HG02938 (cell line): ENCODE measurements around the gene ZNF275.
"Not testable (repeated sequence)": the region's sequence is repeated elsewhere in the genome, so short reads cannot be mapped to it uniquely, and the experiment has no call there.

ENCODE experiments used
- ATAC-seq: cut with Tn5 transposase; IDR thresholded peaks from one replicate; pipeline ENCODE4 v1.9.1; 2021; ENCODE audit warnings: mild to moderate bottlenecking, moderate library complexity; ENCODE audit not compliant: unreplicated experiment

ZNF275 gene

DNA sequence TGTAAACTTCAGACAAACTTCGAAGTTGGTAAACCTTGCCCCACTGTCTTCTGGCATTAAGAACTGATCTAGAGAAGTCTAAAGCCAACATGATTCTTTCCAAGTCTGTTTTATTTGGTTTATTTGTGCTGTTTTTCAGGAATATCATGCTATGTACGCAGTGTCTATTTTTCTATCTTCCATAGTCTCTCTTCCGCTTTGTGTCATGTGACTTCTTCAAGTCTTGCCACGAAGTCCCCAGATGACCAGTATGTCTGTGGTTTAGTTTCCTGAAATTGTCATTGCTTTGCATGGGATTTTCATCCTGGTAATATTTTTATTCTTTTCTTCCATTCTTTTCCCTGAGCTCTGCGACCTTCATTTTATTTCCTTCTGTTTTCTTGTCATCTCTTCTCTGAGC, 52.1 kb downstream of the ZNF275 start:
- no peak for ATAC-seq

DNA sequence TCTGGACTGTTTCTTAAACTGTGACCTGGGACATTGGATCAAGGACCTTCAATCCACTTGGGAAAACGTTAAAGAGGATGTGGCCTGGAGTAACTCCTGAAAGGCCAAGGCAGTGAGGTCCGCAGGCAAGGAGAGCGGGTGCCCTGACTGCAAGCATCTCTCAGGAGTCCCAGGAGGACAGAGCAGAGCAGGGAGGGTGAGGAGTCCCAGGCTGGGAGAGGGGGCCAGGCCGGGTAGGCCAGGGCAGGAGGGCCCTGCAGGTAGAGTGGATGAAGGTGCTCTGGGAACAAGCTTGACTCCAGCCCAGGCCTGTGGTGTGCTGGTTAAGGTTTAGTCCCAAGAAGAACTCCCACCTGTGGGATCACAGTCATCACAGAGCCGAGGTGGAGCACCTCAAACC, 53.4 kb downstream of the ZNF275 start:
- ATAC-seq, result no peak

DNA sequence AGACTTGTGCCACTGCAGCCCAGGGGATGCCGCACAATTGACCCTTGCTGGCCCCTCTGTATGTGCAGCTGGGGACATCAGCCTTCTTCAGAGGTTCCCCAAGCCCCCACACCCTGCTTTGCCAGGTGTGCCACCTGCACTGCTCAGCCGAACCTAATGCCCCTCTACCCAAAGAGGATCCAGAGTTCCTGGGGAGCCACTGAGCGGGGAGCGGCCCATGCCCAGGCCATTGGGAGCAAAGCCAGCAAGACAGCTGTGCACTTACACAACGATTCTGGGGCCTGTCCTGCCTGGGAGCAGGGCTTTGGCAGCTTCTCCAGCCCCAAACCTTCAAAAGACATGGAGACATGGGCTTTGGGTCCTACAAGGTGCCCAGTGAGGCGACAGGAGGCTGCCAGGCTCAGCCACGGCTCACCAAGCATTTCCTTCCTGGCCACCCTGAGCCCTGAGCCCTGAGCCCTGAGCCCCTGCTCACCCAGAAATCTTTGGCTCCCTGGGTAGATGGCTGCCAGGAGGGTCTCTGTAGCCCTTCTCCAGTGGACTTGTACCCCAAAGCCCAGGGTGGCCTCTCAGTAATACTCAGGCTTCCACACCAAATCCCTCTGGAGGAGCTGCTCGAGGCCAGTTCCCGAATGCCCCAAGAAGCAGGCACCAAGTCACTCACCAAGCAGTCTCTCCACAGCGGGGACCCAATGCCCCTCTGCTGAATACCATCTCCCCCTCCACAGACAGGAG, 54.2 kb downstream of the ZNF275 start:
- no peak for ATAC-seq

GRCh38 chrX:153388722-153389459, 54.9 kb downstream of the ZNF275 start:
- ATAC-seq, result no peak

DNA sequence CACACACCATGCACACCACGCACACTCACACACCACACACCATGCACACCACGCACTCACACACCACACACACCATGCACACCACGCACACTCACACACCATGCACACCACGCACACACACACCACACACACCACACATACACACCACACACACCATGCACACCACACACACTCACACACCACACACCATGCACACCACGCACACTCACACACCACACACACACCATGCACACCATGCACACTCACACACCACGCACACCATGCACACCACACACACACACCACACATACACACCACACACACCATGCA, 55.5 kb downstream of the ZNF275 start:
- ATAC-seq, result not testable (repeated sequence)

DNA sequence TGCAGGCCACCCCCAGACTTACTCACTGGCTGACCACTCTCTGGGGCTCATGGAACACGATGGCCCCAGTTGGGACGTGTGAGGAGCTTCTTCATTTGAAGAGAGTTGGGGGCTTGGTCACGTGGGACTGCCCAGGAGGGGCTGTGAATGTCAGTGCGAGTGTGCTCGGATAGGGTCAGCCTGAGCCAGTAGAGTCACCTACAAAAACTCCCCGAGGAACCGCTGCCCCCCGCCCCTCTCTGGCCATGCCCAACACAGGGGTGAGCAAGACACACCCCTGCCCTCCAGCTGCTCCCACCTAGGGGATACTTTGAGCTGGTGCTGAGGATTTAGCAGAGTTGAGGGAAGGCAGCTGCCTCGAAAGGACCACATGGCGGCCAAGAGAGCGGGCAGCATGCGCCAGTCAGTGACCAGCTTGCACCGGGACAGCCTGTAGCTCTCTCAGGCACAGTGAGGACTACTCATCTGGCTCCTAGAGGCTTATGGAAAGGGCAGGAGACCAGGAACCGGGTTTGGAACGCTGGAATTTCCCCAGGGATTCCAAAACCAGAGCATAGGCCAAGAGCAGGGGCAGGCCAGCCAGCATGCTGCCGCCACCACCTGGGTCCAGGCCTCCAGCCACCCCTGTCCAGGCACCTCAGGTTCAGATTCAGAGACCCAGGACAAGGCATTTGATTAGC, 58.8 kb downstream of the ZNF275 start:
- ATAC-seq, result no peak

DNA sequence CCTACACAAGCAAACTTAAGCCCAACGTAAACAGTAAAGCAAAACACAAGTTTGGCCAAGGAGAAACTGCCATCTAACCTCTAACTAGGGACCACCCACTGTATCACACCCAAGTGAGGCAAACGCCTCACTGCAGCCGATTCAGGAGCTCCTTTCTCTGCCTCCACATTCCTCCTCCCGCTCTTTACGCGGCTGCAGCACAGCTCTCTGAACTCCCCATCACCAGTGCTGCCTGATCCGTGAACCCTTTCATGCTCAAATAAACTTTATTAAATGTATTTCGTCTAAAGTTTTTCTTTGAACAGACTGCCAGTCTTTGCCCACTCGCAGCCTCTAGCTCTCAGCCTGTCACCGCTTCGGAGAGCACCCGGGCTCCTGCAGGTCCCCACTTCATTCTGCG, 60.7 kb downstream of the ZNF275 start:
- no peak for ATAC-seq

DNA sequence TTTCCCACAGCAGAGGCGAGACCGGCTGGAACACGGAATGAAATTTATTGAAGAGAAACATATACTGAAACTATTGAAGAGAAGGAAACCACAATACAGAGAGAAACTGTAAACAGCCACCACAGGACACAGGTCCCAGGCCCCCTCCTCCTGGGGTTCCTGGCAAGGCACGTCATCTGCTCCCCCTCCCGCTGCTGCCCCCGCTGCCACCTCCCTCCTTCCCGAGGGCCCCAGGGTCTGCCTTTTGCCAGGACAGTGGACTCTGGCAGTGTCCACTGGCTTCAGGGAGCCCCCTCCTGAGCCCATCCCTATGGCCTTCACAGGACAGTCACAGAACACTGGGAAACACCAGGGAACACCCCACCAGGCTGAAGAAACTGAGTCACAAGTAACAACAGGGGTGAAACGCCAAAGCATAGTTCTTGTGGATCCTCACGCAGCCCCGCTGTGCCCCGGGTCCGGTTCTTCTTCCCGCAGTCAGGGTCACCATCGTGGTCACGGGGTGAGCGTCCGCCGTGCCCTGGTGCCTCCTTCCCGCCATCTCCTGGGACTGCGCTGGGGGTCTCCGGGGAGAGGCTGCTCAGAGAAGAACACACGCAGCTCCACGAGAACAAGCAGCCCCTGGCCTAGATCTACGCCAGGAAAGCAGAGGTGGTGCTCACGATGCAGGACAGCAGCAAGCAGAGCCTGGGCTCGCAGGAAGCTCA, 61.8 kb downstream of the ZNF275 start:
- no peak for ATAC-seq

DNA sequence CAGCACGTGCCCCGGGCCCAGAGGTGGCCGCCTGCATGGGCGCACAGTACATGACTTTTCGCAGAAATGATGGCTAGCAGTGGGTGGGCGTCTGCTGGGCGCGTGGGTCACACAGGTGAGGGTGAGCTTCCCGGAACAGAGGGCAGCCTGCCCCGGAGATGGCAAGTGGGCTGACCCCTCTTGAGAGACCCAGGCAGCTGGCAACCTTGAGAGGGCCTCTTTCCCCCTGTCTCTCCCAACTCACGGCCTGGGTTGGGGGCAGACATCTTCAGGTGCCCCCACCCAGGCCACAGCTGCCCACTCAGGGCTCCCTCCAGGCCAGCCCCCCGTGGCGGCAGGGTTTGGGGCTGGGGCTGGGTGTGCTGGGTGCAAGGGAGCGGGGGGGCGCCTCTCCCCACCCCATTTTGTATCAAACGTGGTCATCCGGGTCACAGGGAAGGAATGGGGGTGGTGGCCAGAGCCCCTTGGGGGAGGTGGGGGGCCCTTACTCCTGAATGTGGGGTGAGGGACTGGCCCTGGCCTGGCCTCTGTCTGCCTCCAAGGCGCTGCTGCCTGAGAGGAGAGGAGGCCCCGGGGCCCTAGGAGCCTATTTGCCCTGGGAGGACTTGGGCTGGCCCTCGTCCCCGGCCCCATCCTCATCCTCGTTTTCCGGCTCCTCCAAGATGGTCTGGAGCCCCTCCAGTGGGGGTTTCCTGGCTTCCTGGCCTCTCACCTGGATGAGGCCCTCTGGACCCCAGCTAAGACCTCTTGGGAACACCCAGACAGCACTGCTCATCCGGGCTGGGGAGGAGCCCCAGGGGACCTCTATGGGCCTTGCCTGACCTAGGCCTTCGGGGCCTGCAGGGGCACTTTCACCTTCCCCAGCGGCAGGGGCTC, 62.6 kb downstream of the ZNF275 start:
- no peak for ATAC-seq

GRCh38 chrX:153397256-153397960, 63.5 kb downstream of the ZNF275 start:
- ATAC-seq, result no peak

- ATAC-seq, result no peak
Observed at GRCh38 chrX:153398275-153398960, 64.5 kb downstream of the ZNF275 start.

DNA sequence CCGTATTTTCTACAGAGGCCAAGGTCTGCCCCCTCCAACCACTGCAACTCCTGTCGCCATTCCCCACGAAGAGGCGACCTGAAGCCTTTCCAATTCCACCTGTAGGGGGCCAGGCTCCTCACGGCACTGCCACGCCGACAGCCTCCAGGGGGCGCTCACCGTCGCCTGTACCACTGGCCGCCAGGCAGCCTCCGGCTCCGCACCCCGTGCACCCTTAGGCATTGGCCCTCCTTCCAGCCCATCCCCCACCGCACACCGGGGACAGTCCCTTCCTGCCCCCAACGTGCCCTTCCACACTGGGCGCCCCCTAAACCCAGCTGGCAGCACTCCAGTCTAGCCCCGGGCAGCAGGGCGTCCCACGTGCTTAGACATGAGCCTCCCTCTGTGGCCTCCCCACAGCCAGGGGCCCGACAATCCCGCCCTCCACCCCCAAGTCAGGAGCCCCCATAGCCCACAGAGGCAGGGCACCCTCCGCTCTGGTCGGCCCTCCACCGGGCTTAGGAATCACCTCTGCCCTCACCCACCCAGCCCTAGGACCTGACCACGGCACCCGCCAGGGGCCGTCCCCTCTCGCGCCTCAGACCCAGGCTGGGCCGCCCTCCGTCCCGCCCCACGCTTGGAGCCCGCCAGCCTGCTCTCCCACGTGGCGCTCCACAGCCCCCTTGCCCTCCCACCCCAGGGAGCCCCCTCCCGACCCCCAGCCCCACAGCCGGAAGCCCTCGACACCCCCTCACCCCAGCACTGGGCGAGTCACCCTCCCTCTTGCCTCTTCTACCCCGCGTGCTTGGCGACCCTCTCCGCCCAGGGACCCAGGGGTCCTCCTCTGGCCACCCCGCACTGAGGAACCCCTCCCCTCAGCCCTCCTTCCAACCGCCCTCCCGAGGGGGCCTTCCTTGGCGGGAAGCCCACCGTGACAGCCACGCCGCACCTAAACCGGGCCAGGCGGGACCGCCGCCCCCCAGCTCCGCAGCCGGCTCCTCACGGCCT, 66.5 kb downstream of the ZNF275 start:
- ATAC-seq, result no peak

DNA sequence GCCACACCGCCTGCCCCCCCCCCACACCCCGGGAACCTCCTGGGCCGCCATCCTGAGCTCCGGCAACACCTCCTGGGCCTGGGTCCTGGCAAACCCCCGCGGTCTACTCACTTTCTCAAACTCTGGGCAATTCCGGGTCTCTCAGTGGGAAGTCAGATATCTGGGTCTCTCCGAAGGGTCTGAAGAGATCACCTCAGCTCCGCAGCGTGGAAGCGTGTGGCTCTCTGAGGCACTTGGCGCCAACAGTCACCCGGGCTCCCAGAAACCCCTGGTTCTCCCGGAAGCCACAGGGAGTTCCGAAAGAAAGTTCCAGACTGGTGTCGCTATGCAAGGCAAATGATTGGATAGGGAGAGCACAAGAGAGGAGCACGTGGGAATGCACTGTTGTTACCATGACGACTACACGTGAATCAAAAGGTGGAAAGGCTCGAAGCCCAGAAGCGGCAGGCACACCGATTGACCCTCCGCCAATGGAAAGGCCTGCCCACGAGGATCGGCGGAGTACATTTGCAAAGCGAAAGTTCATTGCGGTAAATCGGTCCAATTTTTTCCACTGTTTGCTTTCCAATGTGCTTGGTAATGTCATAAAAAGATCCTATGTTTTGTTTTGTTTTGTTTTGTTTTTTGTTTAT, 67.3 kb downstream of the ZNF275 start, which contains the start of gene PNMA6E:
PNMA6E (minus strand) TSS at position 218 of the 632 bp plus-strand sequence. CDS start 2,501 bp downstream, outside the sequence.
- ATAC-seq, result no peak
